ENCODE measurements around the gene STX1B. TPM values are rescaled to one million over a fixed set of nuclear protein-coding genes. Genes with fewer than 3 reads are reported as not detected.

The STX1B gene
- total RNA-seq, 1 experiment from 2014 or later, result 3.7 TPM

GRCh38 chr16:30987581-30988190, 22.8 kb downstream of the STX1B start:
- BruUV-seq (replicated peaks), result no TSS peak
- ATAC-seq (no peak), DNase-seq (ENCODE audit: low read depth, low spot score) (no peak)
- CTCF ChIA-PET, result no interaction called here
- no peaks in the 10 kb centered on the region for H3K27me3 ChIP-seq (ENCODE audit: control insufficient read depth, insufficient read depth, low read length)
- no peak overlapping the region for H3K27ac ChIP-seq (ENCODE audit: low read length)
- intact Hi-C loops (cut with micrococcal nuclease; ENCODE audit: unreplicated experiment) (loop anchor here (5.0 kb wide), 1 partner anchor 110 kb away; no protein-coding TSS in a partner anchor), in situ Hi-C loops (cut with HindIII; ENCODE audit: low pct_unique_long_range_greater_than_20kb, low sequenced_read_pairs) (no loop called here)
- no peak overlapping the region for H3K4me3 ChIP-seq (ENCODE audit: low read depth in 2 of 2, low read length in 2 of 2)
- H3K36me3 ChIP-seq (ENCODE audit: control insufficient read depth, insufficient read depth, low read length), result no peaks in the 10 kb centered on the region
- POLR2A ChIA-PET, result no interaction called here
- H3K4me1 ChIP-seq (ENCODE audit: control insufficient read depth, insufficient read depth, low read length), result peaks cover 9% of the 10 kb centered on the region
- H3K9me3 ChIP-seq (ENCODE audit: control insufficient read depth, insufficient read depth, low read depth, low read length), result no peaks in the 10 kb centered on the region
- TF ChIP-seq TCF7L2 (IDR thresholded peaks at IDR 0.05; ENCODE audit: low read depth, low read length) (no peak), CTCF (IDR thresholded peaks at IDR 0.05) (no peak), SIN3A (IDR thresholded peaks at IDR 0.05; ENCODE audit: borderline replicate concordance, insufficient read depth, low read depth, low read length) (no peak), POLR2AphosphoS5 (IDR thresholded peaks at IDR 0.05; ENCODE audit: low read depth, low read length) (no peak), REST (IDR thresholded peaks at IDR 0.05; ENCODE audit: insufficient read depth in 1 of 2, low read depth in 2 of 2, low read length in 1 of 2) (no peak)

GRCh38 chr16:30986129-30986991, 24.1 kb downstream of the STX1B start:
- intact Hi-C loops (cut with micrococcal nuclease; ENCODE audit: unreplicated experiment), result loop anchor here (5.0 kb wide), 1 partner anchor 111 kb away; no protein-coding TSS in a partner anchor
- TF ChIP-seq SIN3A (IDR thresholded peaks at IDR 0.05; ENCODE audit: borderline replicate concordance, insufficient read depth, low read depth, low read length), result no peak
- TF ChIP-seq REST (IDR thresholded peaks at IDR 0.05; ENCODE audit: insufficient read depth in 1 of 2, low read depth in 2 of 2, low read length in 1 of 2), result no peak
- TF ChIP-seq TCF7L2 (IDR thresholded peaks at IDR 0.05; ENCODE audit: low read depth, low read length), result no peak
- no peak for TF ChIP-seq POLR2AphosphoS5 (IDR thresholded peaks at IDR 0.05; ENCODE audit: low read depth, low read length)
- no peak for TF ChIP-seq CTCF (IDR thresholded peaks at IDR 0.05)
- no TSS peak for BruUV-seq (replicated peaks)

More at GRCh38 chr16:30986129-30986991, 24.1 kb downstream of the STX1B start:
- ChIA-PET CTCF (interaction anchor here (0.6 kb wide), 1 partner anchor 8 kb away, joined by 3 read pairs; no protein-coding TSS in a partner anchor), POLR2A (no interaction called here)
- no peaks in the 10 kb centered on the region for H3K9me3 ChIP-seq (ENCODE audit: control insufficient read depth, insufficient read depth, low read depth, low read length)
- ATAC-seq (no peak), DNase-seq (ENCODE audit: low read depth, low spot score) (no peak)
- H3K27ac ChIP-seq (ENCODE audit: low read length), result no peak overlapping the region
- no peaks in the 10 kb centered on the region for H3K36me3 ChIP-seq (ENCODE audit: control insufficient read depth, insufficient read depth, low read length)
- no peak overlapping the region for H3K4me3 ChIP-seq (ENCODE audit: low read depth in 2 of 2, low read length in 2 of 2)
- H3K4me1 ChIP-seq (ENCODE audit: control insufficient read depth, insufficient read depth, low read length), result peaks cover 9% of the 10 kb centered on the region
- no peaks in the 10 kb centered on the region for H3K27me3 ChIP-seq (ENCODE audit: control insufficient read depth, insufficient read depth, low read length)
- in situ Hi-C loops (cut with HindIII; ENCODE audit: low pct_unique_long_range_greater_than_20kb, low sequenced_read_pairs), result no loop called here

Measured in Panc1 (cell line).